Endothelial cell of umbilical vein (primary cell): ENCODE measurements around the gene SPPL2B. TPM values are rescaled to one million over a fixed set of nuclear protein-coding genes. Genes with fewer than 3 reads are reported as not detected.

Experiments used
- BruUV-seq: library from RNA; stranded (reverse); fragments of 400-500 nt; replicated peaks from 2 replicates; lab custom pipeline; 2021; lab: Mats Ljungman, UMichigan
- CTCF ChIA-PET: fragments of 300-600, 350-600 bp; sonication (Branson Sonifier 250); formaldehyde crosslinking; loops from one replicate; lab custom pipeline; 2021; ENCODE audit warnings: antibody characterized with exemption, inconsistent platforms; lab: Charles Lee
- POLR2A ChIA-PET: fragments of 300-600, 350-600 bp; sonication (Branson Sonifier 250); formaldehyde crosslinking; loops from one replicate; lab custom pipeline; 2021; ENCODE audit warnings: antibody characterized with exemption, inconsistent platforms; lab: Charles Lee
- DNase-seq: peaks from one replicate; pipeline ENCODE4 v3.0.0-alpha.2; 2011; ENCODE audit warnings: low read depth, low spot score
- FAIRE-seq: peaks from 2 replicates; lab custom pipeline; 2011; peaks lifted over from hg19 to GRCh38; lab: Jason Lieb, UNC
- H2AFZ ChIP-seq: 2 replicates; pipeline ENCODE4 v1.6.0; 2012; ENCODE audit warnings: low read depth, low read length, control low read depth, inconsistent platforms
- H3K27ac ChIP-seq: 2 replicates; pipeline ENCODE4 v1.5.1; 2011; ENCODE audit warnings: low read depth, mild to moderate bottlenecking, control low read depth, low read length, moderate library complexity; ENCODE audit not compliant: insufficient read depth
- H3K27me3 ChIP-seq, 2 experiments: 2 replicates each; pipeline versions ENCODE4 v1.6.0 to v1.6.1; 2011; ENCODE audit warnings: low read length in 2 of 2, mixed read lengths in 1 of 2; ENCODE audit not compliant: control insufficient read depth in 2 of 2, insufficient read depth in 2 of 2
- H3K36me3 ChIP-seq, 2 experiments: 2 replicates in 1 of 2; 3 replicates in 1 of 2; pipeline ENCODE4 v1.5.1; 2011; ENCODE audit warnings: low read length in 2 of 2, mild to moderate bottlenecking in 1 of 2, moderate library complexity in 1 of 2; ENCODE audit not compliant: control insufficient read depth in 2 of 2, insufficient read depth in 2 of 2; ENCODE audit errors: extremely low read depth in 1 of 2
- H3K4me1 ChIP-seq: 3 replicates; pipeline ENCODE4 v1.5.1; 2011; ENCODE audit warnings: mild to moderate bottlenecking, low read length; ENCODE audit not compliant: control insufficient read depth, insufficient read depth; ENCODE audit errors: extremely low read depth
- H3K4me2 ChIP-seq: 2 replicates; pipeline ENCODE4 v1.6.1; 2011; ENCODE audit warnings: low read length, control low read depth, mixed read lengths; ENCODE audit not compliant: insufficient read depth
- H3K4me3 ChIP-seq, 3 experiments: fragments of 200-600 bp in 1 of 3; sonication (generic), shearing (Covaris generic) in 1 of 3; replicated peaks in 1 of 3; 2 replicates each; pipeline ENCODE4 v1.5.1; 2011 to 2016; ENCODE audit warnings: control low read depth in 3 of 3, low read length in 3 of 3, mild to moderate bottlenecking in 2 of 3, inconsistent platforms in 1 of 3, low read depth in 1 of 3, moderate library complexity in 1 of 3; ENCODE audit not compliant: insufficient read depth in 1 of 3
- H3K79me2 ChIP-seq: 2 replicates; pipeline ENCODE4 v1.6.0; 2012; ENCODE audit warnings: low read length, inconsistent platforms; ENCODE audit not compliant: control insufficient read depth, insufficient read depth
- H3K9ac ChIP-seq: replicated peaks from 2 replicates; pipeline ENCODE3; 2011; ENCODE audit warnings: low read length, control low read depth; ENCODE audit not compliant: insufficient read depth; ENCODE audit errors: extremely low read depth
- H3K9me1 ChIP-seq: replicated peaks from 3 replicates; pipeline ENCODE4 v1.6.0; 2011; ENCODE audit warnings: mild to moderate bottlenecking, low read length; ENCODE audit not compliant: control insufficient read depth, insufficient read depth; ENCODE audit errors: extremely low read depth
- H3K9me3 ChIP-seq: replicated peaks from 2 replicates; pipeline ENCODE4 v1.5.1; 2012; ENCODE audit warnings: low read length, inconsistent platforms; ENCODE audit not compliant: control insufficient read depth, insufficient read depth
- H4K20me1 ChIP-seq: replicated peaks from 2 replicates; pipeline ENCODE3; 2011; ENCODE audit warnings: mild to moderate bottlenecking, low read length; ENCODE audit not compliant: control insufficient read depth, insufficient read depth; ENCODE audit errors: extremely low read depth
- CTCF ChIP-seq, 2 donors: IDR thresholded peaks; 1 replicate in 1 of 2; 2 replicates in 1 of 2; pipeline ENCODE4 v1.5.1; 2011; ENCODE audit warnings: low read length in 2 of 2, mild to moderate bottlenecking in 2 of 2, moderate library complexity in 2 of 2, control low read depth in 1 of 2, inconsistent platforms in 1 of 2, low read depth in 1 of 2; ENCODE audit not compliant: insufficient read depth in 1 of 2; ENCODE audit errors: extremely low read depth in 1 of 2
- EZH2 ChIP-seq: IDR thresholded peaks from 2 replicates; pipeline ENCODE4 v1.6.1; 2012; ENCODE audit warnings: borderline replicate concordance, low read depth, mild to moderate bottlenecking, moderate library complexity, low read length, inconsistent platforms; ENCODE audit not compliant: severe bottlenecking
- FOS ChIP-seq: IDR thresholded peaks from 2 replicates; pipeline ENCODE4 v1.6.1; 2011; ENCODE audit warnings: mild to moderate bottlenecking, low read length, moderate library complexity, borderline replicate concordance; ENCODE audit not compliant: insufficient read depth
- GATA2 ChIP-seq: IDR thresholded peaks from 2 replicates; pipeline ENCODE4 v1.7.0; 2011; ENCODE audit warnings: low read depth, mild to moderate bottlenecking, moderate library complexity, mixed read lengths, low read length; ENCODE audit not compliant: insufficient read length, insufficient read depth
- JUN ChIP-seq: IDR thresholded peaks from 2 replicates; pipeline ENCODE4 v1.6.1; 2011; ENCODE audit warnings: borderline replicate concordance, low read depth; ENCODE audit not compliant: insufficient read length, insufficient read depth
- MAX ChIP-seq: IDR thresholded peaks from 2 replicates; pipeline ENCODE4 v1.6.1; 2011; ENCODE audit not compliant: insufficient read depth, insufficient read length
- MYC ChIP-seq: IDR thresholded peaks from one replicate; pipeline ENCODE4 v1.6.1; 2011; ENCODE audit warnings: mild to moderate bottlenecking, low read depth, low read length
- POLR2A ChIP-seq: IDR thresholded peaks from 2 replicates; pipeline ENCODE4 v1.6.1; 2012; ENCODE audit warnings: low read depth, mild to moderate bottlenecking, control low read depth, low read length
- POLR2AphosphoS5 ChIP-seq: IDR thresholded peaks from 2 replicates; pipeline ENCODE4 v1.6.1; 2012; ENCODE audit warnings: low read depth, mild to moderate bottlenecking, control low read depth, low read length, moderate library complexity; ENCODE audit not compliant: insufficient read depth
- dilution Hi-C: fragments of 300-500 bp; cut with MboI; formaldehyde crosslinking; loops from one replicate; pipeline ENCODE4 v1.15.0; 2019; ENCODE audit warnings: low sequenced_read_pairs; ENCODE audit not compliant: extremely low pct_ligation_motif_present
- intact Hi-C: fragments of 100-400 bp; cut with micrococcal nuclease; formaldehyde crosslinking; loops from one replicate; pipeline ENCODE4 v1.10.0; 2022
- polyA plus RNA-seq, 4 experiments: library from polyadenylated mRNA; depleted of rRNA in 3 of 4; stranded (reverse) in 3 of 4; unstranded in 1 of 4; fragments of >200 nt; gene quantifications; 2 replicates each; pipeline versions ENCODE4 v1.2.1 to v1.2.3, GENCODE V29; 2011 to 2012; ENCODE audit warnings: missing spikeins in 1 of 4
- total RNA-seq: library from RNA; stranded (reverse); gene quantifications from 2 replicates; pipeline ENCODE4 v1.2.3, GENCODE V29; 2021

SPPL2B gene
- total and polyA plus RNA-seq, 2 donors (not counting 3 experiments of a cell fraction or from before 2014, with no cell fraction given), result 60.7 to 62.7 TPM

- Histone ChIP-seq H3K4me3 (no peak overlapping the region), H3K9ac (no peak overlapping the region), H4K20me1 (no peaks in the 10 kb centered on the region), H3K4me2 (no peak overlapping the region), H3K4me1 (no peaks in the 10 kb centered on the region), H2AFZ (no peak overlapping the region), H3K27me3 (peaks cover 0 to 4% of the 10 kb centered on the region in 2 experiments), H3K9me3 (no peaks in the 10 kb centered on the region), H3K27ac (no peak overlapping the region), H3K36me3 (peaks cover 0 to 12% of the 10 kb centered on the region in 2 experiments), H3K9me1 (no peaks in the 10 kb centered on the region), H3K79me2 (no peaks in the 10 kb centered on the region)
- DNase-seq, result no peak
- POLR2A ChIA-PET, result no interaction called here
- intact Hi-C loops (no loop called here), dilution Hi-C loops (no loop called here)
- FAIRE-seq, result no peak
- no TSS peak for BruUV-seq
- CTCF ChIA-PET, result interaction anchor here (2.5 kb wide), 1 partner anchor 10 kb away, joined by 8 read pairs; no protein-coding TSS in a partner anchor
- TF ChIP-seq EZH2 (no peak), JUN (no peak), MYC (no peak), POLR2A (no peak), FOS (no peak), GATA2 (no peak), MAX (no peak), CTCF (IDR thresholded peaks at IDR 0.05; ENCODE audit: extremely low read depth in 1 of 2, insufficient read depth in 1 of 2, low read depth in 1 of 2, low read length in 2 of 2) (no peak), POLR2AphosphoS5 (no peak)
Observed at GRCh38 chr19:2354670-2355069, 26.2 kb downstream of the SPPL2B start.
